Muscle of leg (tissue), 16 donors: ENCODE measurements around the gene PSMD13. TPM values are rescaled to one million over a fixed set of nuclear protein-coding genes. Genes with fewer than 3 reads are reported as not detected.
A peak's percentile ranks its signal among the peaks of the same experiment; 100 is the strongest.
"Not testable (repeated sequence)": the region's sequence is repeated elsewhere in the genome, so short reads cannot be mapped to it uniquely, and the experiment has no call there.

Experiments used
- DNase-seq: peaks from one replicate; pipeline ENCODE4 v3.0.0; 2013
- H3K27ac ChIP-seq: one replicate; pipeline ENCODE4 v1.5.1; 2013; ENCODE audit warnings: mild to moderate bottlenecking, low read length, control low read depth
- H3K27me3 ChIP-seq: one replicate; pipeline ENCODE4 v1.6.1; 2013; ENCODE audit warnings: low read length; ENCODE audit not compliant: control insufficient read depth, insufficient read depth
- H3K36me3 ChIP-seq: one replicate; pipeline ENCODE4 v1.6.1; 2013; ENCODE audit warnings: low read length; ENCODE audit not compliant: control insufficient read depth, insufficient read depth
- H3K4me1 ChIP-seq: one replicate; pipeline ENCODE4 v1.6.1; 2013; ENCODE audit warnings: low read length; ENCODE audit not compliant: control insufficient read depth, insufficient read depth
- H3K4me3 ChIP-seq: one replicate; pipeline ENCODE4 v1.5.1; 2013; ENCODE audit warnings: low read length, control low read depth
- H3K9me3 ChIP-seq: replicated peaks from 2 replicates; pipeline ENCODE4 v1.6.1; 2013; ENCODE audit warnings: low read depth, low read length; ENCODE audit not compliant: control insufficient read depth
- WGBS: methylation state at CpG from one replicate; pipeline ENCODE4 v1.1.5; 2013; ENCODE audit warnings: missing lambda C conversion rate; ENCODE audit not compliant: insufficient coverage; 5-methylcytosine and 5-hydroxymethylcytosine counted together
- long read RNA-seq, 11 donors: transcript quantifications; one replicate each; lab custom pipeline, GENCODE V29; 2026
- polyA plus RNA-seq, 8 donors: library from polyadenylated mRNA; unstranded; fragments of 120-200 nt; gene quantifications; one replicate each; pipeline versions ENCODE4 v1.2.1 to v1.2.3, GENCODE V29; 2013; ENCODE audit warnings: inconsistent platforms in 1 of 8, low replicate concordance in 1 of 8; ENCODE audit not compliant: insufficient read length in 8 of 8, insufficient read depth in 1 of 8
- total RNA-seq: library from RNA; stranded (reverse); fragments of 120-200 nt; gene quantifications from one replicate; pipeline ENCODE4 v1.2.4, GENCODE V29; 2013

PSMD13 gene
- total RNA-seq (82.6 TPM), polyA plus RNA-seq (100 to 1,000 TPM in 5 of 8 donors, 10 to 100 TPM in 3; 91.7 to 115 (median 107) TPM)
- long read RNA-seq, donor 1, transcript PSMD13-212 (13 exons, 1,991 nt), result major isoform, 16 of 18 reads
- long read RNA-seq, donor 1, partial matches to known transcripts, result 0 of 18 reads
- long read RNA-seq, donor 1, other reads (novel, unspliced or antisense), result 0 of 18 reads
- long read RNA-seq, donor 2, transcript PSMD13-212 (13 exons, 1,991 nt), result major isoform, 5 of 6 reads
- long read RNA-seq, donor 2, partial matches to known transcripts, result 0 of 6 reads
- long read RNA-seq, donor 2, other reads (novel, unspliced or antisense), result 0 of 6 reads
- long read RNA-seq, donor 3, transcript PSMD13-207 (1 exons, 2,200 nt), result minor isoform, 7 of 58 reads
- long read RNA-seq, donor 3, transcript PSMD13-212 (13 exons, 1,991 nt), result major isoform, 41 of 58 reads
- long read RNA-seq, donor 3, partial matches to known transcripts, result 7 of 58 reads
- long read RNA-seq, donor 3, other reads (novel, unspliced or antisense), result 0 of 58 reads
- long read RNA-seq, donor 4, transcript PSMD13-212 (13 exons, 1,991 nt), result major isoform, 18 of 22 reads
- long read RNA-seq, donor 4, partial matches to known transcripts, result 0 of 22 reads
- long read RNA-seq, donor 4, other reads (novel, unspliced or antisense), result 0 of 22 reads
- long read RNA-seq, donor 5, transcript PSMD13-207 (1 exons, 2,200 nt), result minor isoform, 9 of 98 reads
- long read RNA-seq, donor 5, transcript PSMD13-212 (13 exons, 1,991 nt), result major isoform, 64 of 98 reads
- long read RNA-seq, donor 5, partial matches to known transcripts, result 22 of 98 reads
- long read RNA-seq, donor 5, other reads (novel, unspliced or antisense), result 0 of 98 reads
- long read RNA-seq, donor 6, transcript PSMD13-212 (13 exons, 1,991 nt), result major isoform, 48 of 81 reads
- long read RNA-seq, donor 6, transcript PSMD13-207 (1 exons, 2,200 nt), result minor isoform, 18 of 81 reads
- long read RNA-seq, donor 6, partial matches to known transcripts, result 9 of 81 reads
- long read RNA-seq, donor 6, other reads (novel, unspliced or antisense), result 0 of 81 reads
- long read RNA-seq, donor 7, transcript PSMD13-212 (13 exons, 1,991 nt), result major isoform, 26 of 34 reads
- long read RNA-seq, donor 7, transcript PSMD13-207 (1 exons, 2,200 nt), result minor isoform, 8 of 34 reads
- long read RNA-seq, donor 7, partial matches to known transcripts, result 0 of 34 reads
- long read RNA-seq, donor 7, other reads (novel, unspliced or antisense), result 0 of 34 reads
- long read RNA-seq, donor 8, transcript PSMD13-207 (1 exons, 2,200 nt), result minor isoform, 10 of 33 reads
- long read RNA-seq, donor 8, transcript PSMD13-212 (13 exons, 1,991 nt), result major isoform, 21 of 33 reads
- long read RNA-seq, donor 8, partial matches to known transcripts, result 0 of 33 reads
- long read RNA-seq, donor 8, other reads (novel, unspliced or antisense), result 0 of 33 reads
- long read RNA-seq, donor 9, transcript PSMD13-212 (13 exons, 1,991 nt), result major isoform, 18 of 22 reads
- long read RNA-seq, donor 9, partial matches to known transcripts, result 0 of 22 reads
- long read RNA-seq, donor 9, other reads (novel, unspliced or antisense), result 0 of 22 reads
- long read RNA-seq, donor 10, transcript PSMD13-207 (1 exons, 2,200 nt), result minor isoform, 14 of 56 reads
- long read RNA-seq, donor 10, transcript PSMD13-212 (13 exons, 1,991 nt), result major isoform, 39 of 56 reads
- long read RNA-seq, donor 10, partial matches to known transcripts, result 0 of 56 reads
- long read RNA-seq, donor 10, other reads (novel, unspliced or antisense), result 0 of 56 reads
- long read RNA-seq, donor 11, transcript PSMD13-212 (13 exons, 1,991 nt), result major isoform, 23 of 32 reads
- long read RNA-seq, donor 11, transcript PSMD13-207 (1 exons, 2,200 nt), result minor isoform, 7 of 32 reads
- long read RNA-seq, donor 11, partial matches to known transcripts, result 0 of 32 reads
- long read RNA-seq, donor 11, other reads (novel, unspliced or antisense), result 0 of 32 reads

GRCh38 chr11:236774-237767 is at the start of gene PSMD13:
TSS of gene PSMD13 (plus strand) at chr11:236976. CDS start at chr11:237050, 74 bp downstream.
- Histone ChIP-seq H3K9me3 (no peaks in the 10 kb centered on the region), H3K4me1 (peaks cover 10% of the 10 kb centered on the region), H3K4me3 (peak within 1 kb of the TSS; percentile 98), H3K36me3 (peaks cover 18% of the 10 kb centered on the region), H3K27me3 (no peaks in the 10 kb centered on the region), H3K27ac (peak within 1 kb of the TSS; percentile 98)
- WGBS, result under 1% methylated on average over 58 of the region's 62 CpGs
- DNase-seq, result peak; percentile 94

- H3K27ac ChIP-seq, result not testable (repeated sequence)
Observed at GRCh38 chr11:189200-189783, 47.5 kb upstream of the PSMD13 start.

GRCh38 chr11:189843-190311 is 46.9 kb upstream of the PSMD13 start:
- H3K36me3 ChIP-seq, DNase-seq, H3K4me3 ChIP-seq, H3K27ac ChIP-seq, H3K4me1 ChIP-seq, H3K9me3 ChIP-seq, H3K27me3 ChIP-seq: not testable (repeated sequence)
- WGBS, result no CpG with 5 or more reads among the region's 25 CpGs

More at GRCh38 chr11:189200-189783, 47.5 kb upstream of the PSMD13 start:
- not testable (repeated sequence) for H3K36me3 ChIP-seq, DNase-seq, H3K4me3 ChIP-seq, H3K4me1 ChIP-seq, H3K27me3 ChIP-seq, H3K9me3 ChIP-seq
- no CpG with 5 or more reads among the region's 55 CpGs for WGBS

- not testable (repeated sequence) for H3K27me3 ChIP-seq, H3K9me3 ChIP-seq, DNase-seq, H3K36me3 ChIP-seq, H3K4me3 ChIP-seq, H3K27ac ChIP-seq, H3K4me1 ChIP-seq
- no CpG with 5 or more reads among the region's 5 CpGs for WGBS
Observed at GRCh38 chr11:190546-190945, 46.2 kb upstream of the PSMD13 start.

GRCh38 chr11:191490-192478 is 45.0 kb upstream of the PSMD13 start:
- no CpG with 5 or more reads among the region's 8 CpGs for WGBS
- not testable (repeated sequence) for H3K36me3 ChIP-seq, H3K4me3 ChIP-seq, DNase-seq, H3K4me1 ChIP-seq, H3K27me3 ChIP-seq, H3K27ac ChIP-seq, H3K9me3 ChIP-seq

GRCh38 chr11:192674-193128 is 44.1 kb upstream of the PSMD13 start, which contains the start of gene SCGB1C1:
TSS of gene SCGB1C1 (plus strand) at chr11:193078. CDS start at chr11:193100, 22 bp downstream.
- not testable (repeated sequence) for H3K27ac ChIP-seq, H3K9me3 ChIP-seq, H3K36me3 ChIP-seq, H3K27me3 ChIP-seq, DNase-seq, H3K4me1 ChIP-seq, H3K4me3 ChIP-seq
- WGBS, result no CpG with 5 or more reads among the region's 11 CpGs

GRCh38 chr11:193481-193880 is 43.3 kb upstream of the PSMD13 start:
- H3K27ac ChIP-seq, H3K27me3 ChIP-seq, H3K36me3 ChIP-seq, H3K4me1 ChIP-seq, DNase-seq, H3K4me3 ChIP-seq, H3K9me3 ChIP-seq: not testable (repeated sequence)
- 72% methylated on average over 4 of the region's 5 CpGs for WGBS
